WERI-Rb-1 (cell line): Measurements from ENCODE around the gene ENO2.
"Not testable (repeated sequence)": the region's sequence is repeated elsewhere in the genome, so short reads cannot be mapped to it uniquely, and the experiment has no call there.

ENCODE experiments used
- DNase-seq: peaks from one replicate; pipeline ENCODE4 v3.0.0-alpha.2; 2020
- H3K27ac ChIP-seq: fragments of 250-450 bp; sonication (Bioruptor Pico); 2 replicates; pipeline ENCODE4 v1.5.1; 2020; ENCODE audit warnings: mild to moderate bottlenecking, moderate library complexity
- H3K27me3 ChIP-seq: fragments of 250-450 bp; sonication (Bioruptor Pico); 2 replicates; pipeline ENCODE4 v1.5.1; 2021; ENCODE audit warnings: mild to moderate bottlenecking, low read depth, moderate library complexity; ENCODE audit not compliant: insufficient read depth, severe bottlenecking
- H3K36me3 ChIP-seq: fragments of 250-450 bp; sonication (Bioruptor Pico); 2 replicates; pipeline ENCODE4 v1.5.1; 2020; ENCODE audit warnings: mild to moderate bottlenecking, moderate library complexity
- H3K4me3 ChIP-seq: 2 replicates; pipeline ENCODE4 v1.5.1; 2011; ENCODE audit warnings: low read depth, mild to moderate bottlenecking, control low read depth, low read length
- H3K9me3 ChIP-seq: fragments of 250-450 bp; sonication (Bioruptor Pico); 2 replicates; pipeline ENCODE4 v1.5.1; 2021; ENCODE audit warnings: mild to moderate bottlenecking, moderate library complexity; ENCODE audit not compliant: severe bottlenecking
- CTCF ChIP-seq: IDR thresholded peaks from 2 replicates; pipeline ENCODE4 v1.5.1; 2011; ENCODE audit warnings: low read depth, mild to moderate bottlenecking, control low read depth, inconsistent platforms, low read length

The ENO2 gene

GRCh38 chr12:6873094-6874014 is 41.0 kb upstream of the ENO2 start, which contains the start of gene SPSB2:
Gene SPSB2, minus strand, starts transcription at chr12:6873303. Its CDS starts 402 bp downstream, at chr12:6872901.
- peak; percentile 99 for DNase-seq
- TF ChIP-seq CTCF, result no peak
- H3K36me3 ChIP-seq, result peaks cover 45% of the 10 kb centered on the region
- peak within 1 kb of the TSS; percentile 47 for H3K27ac ChIP-seq
- H3K9me3 ChIP-seq, result no peaks in the 10 kb centered on the region
- H3K4me3 ChIP-seq, result peak within 1 kb of the TSS; percentile 53
- no peaks in the 10 kb centered on the region for H3K27me3 ChIP-seq

DNA sequence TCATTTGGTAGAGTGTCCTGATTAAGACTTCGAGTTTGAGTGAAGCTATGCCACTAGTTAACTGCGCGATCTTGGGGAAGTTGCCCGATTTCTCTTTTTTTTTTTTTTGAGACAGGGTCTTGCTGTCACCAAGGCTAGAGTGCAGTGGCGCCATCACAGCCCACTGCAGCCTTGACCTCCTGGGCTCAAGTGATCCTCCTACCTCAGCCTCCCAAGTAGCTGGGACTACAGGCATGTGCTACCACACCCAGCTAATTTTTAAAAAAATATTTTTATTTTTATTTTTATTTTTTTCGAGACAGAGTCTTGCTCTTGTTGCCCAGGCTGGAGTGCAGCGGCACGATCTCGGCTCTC is 40.4 kb upstream of the ENO2 start:
- H3K27ac ChIP-seq, H3K27me3 ChIP-seq, DNase-seq, H3K9me3 ChIP-seq: not testable (repeated sequence)
- Histone ChIP-seq H3K36me3 (peaks cover 38% of the 10 kb centered on the region), H3K4me3 (peak overlapping the region; percentile 53)

DNA sequence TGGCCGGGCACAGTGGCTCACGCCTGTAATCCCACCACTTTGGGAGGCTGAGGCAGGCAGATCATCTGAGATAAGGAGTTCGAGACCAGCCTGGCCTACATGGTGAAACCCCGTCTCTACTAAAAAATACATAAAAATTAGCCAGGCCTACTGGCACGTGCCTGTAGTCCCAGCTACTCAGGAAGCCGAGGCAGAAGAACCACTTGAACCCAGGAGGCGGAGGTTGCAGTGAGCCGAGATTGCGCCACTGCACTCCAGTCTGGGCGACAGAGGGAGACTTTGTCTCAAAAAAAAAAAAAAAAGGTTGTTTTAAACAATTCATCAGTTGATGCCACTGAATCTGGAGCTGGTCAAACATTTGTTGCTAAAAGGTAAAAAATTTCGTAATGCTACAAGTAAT is 34.6 kb upstream of the ENO2 start:
- H3K9me3 ChIP-seq, H3K27ac ChIP-seq, DNase-seq, H3K4me3 ChIP-seq, H3K27me3 ChIP-seq: not testable (repeated sequence)
- peaks cover 15% of the 10 kb centered on the region for H3K36me3 ChIP-seq

- Histone ChIP-seq H3K36me3 (peaks cover 13% of the 10 kb centered on the region), H3K4me3 (no peak overlapping the region), H3K27me3 (no peaks in the 10 kb centered on the region), H3K27ac (no peak overlapping the region), H3K9me3 (no peaks in the 10 kb centered on the region)
- no peak for DNase-seq
- TF ChIP-seq CTCF, result no peak
These were observed 31.1 kb upstream of the ENO2 start for GRCh38 chr12:6883252-6883651.

GRCh38 chr12:6883683-6884082 is 30.7 kb upstream of the ENO2 start:
- Histone ChIP-seq H3K9me3 (no peaks in the 10 kb centered on the region), H3K36me3 (peaks cover 13% of the 10 kb centered on the region), H3K27me3 (no peaks in the 10 kb centered on the region), H3K4me3 (no peak overlapping the region), H3K27ac (no peak overlapping the region)
- DNase-seq, result no peak
- TF ChIP-seq CTCF, result no peak

DNA sequence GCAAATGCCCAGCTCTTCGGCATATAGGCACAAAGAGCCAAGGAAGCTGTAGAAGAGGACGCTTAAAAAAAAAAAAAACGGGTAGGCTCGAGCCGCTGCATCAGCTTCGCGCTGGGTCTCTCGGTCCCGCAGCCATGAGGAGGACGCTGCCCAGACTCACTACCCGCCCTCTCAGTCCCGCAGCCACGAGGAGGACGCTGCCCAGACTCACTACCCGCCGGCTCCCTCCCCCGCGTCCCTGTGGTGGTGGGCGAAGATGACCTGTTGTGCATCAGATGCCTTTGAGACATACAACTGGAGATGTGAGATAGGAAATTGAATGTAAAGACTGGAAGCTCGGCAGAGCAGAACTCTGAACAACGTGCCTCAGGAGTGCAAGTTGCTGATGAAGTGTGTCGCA is 29.8 kb upstream of the ENO2 start:
- TF ChIP-seq CTCF, result no peak
- peaks cover 13% of the 10 kb centered on the region for H3K36me3 ChIP-seq
- DNase-seq, result no peak
- H3K27ac ChIP-seq, result no peak overlapping the region
- H3K4me3 ChIP-seq, result no peak overlapping the region
- no peaks in the 10 kb centered on the region for H3K9me3 ChIP-seq
- H3K27me3 ChIP-seq, result no peaks in the 10 kb centered on the region

- not testable (repeated sequence) for H3K9me3 ChIP-seq, H3K4me3 ChIP-seq, H3K27me3 ChIP-seq
- Histone ChIP-seq H3K36me3 (peaks cover 13% of the 10 kb centered on the region), H3K27ac (peak overlapping the region; percentile 68)
- peak; percentile 51 for DNase-seq
These were observed 28.0 kb upstream of the ENO2 start for GRCh38 chr12:6886206-6886999.
